Heart left ventricle (tissue), 16 donors: ENCODE measurements around the gene ORAI2. TPM values are rescaled to one million over a fixed set of nuclear protein-coding genes. Genes with fewer than 3 reads are reported as not detected.

Source experiments
- ATAC-seq, 4 donors: fragments of 200-7000 bp; cut with Tn5 transposase; one replicate each; pipeline ENCODE4 v1.9.1; 2020 to 2022; ENCODE audit warnings: moderate library complexity in 4 of 4, mild to moderate bottlenecking in 3 of 4, moderate number of reproducible peaks in 1 of 4
- DNase-seq, 5 donors: peaks; one replicate each; pipeline ENCODE4 v3.0.0-alpha.2; 2020
- H3K27ac ChIP-seq, 12 donors: fragments of 200-600 bp; sonication (generic) in 4 of 12; one replicate each; pipeline versions ENCODE4 v1.5.0 to v1.8.0; 2016 to 2022; ENCODE audit warnings: mild to moderate bottlenecking in 2 of 12
- H3K27me3 ChIP-seq, 9 donors: fragments of 200-600 bp; sonication (generic) in 2 of 9; one replicate each; pipeline versions ENCODE4 v1.5.1 to v1.8.0; 2016 to 2022; ENCODE audit warnings: mild to moderate bottlenecking in 3 of 9
- H3K36me3 ChIP-seq, 9 donors: fragments of 200-600 bp; sonication (generic) in 2 of 9; one replicate each; pipeline versions ENCODE4 v1.5.0 to v1.8.0; 2018 to 2022; ENCODE audit warnings: mild to moderate bottlenecking in 2 of 9
- H3K4me1 ChIP-seq, 12 donors: fragments of 200-600 bp; sonication (generic) in 4 of 12; one replicate each; pipeline versions ENCODE4 v1.5.0 to v1.8.0; 2016 to 2022; ENCODE audit warnings: mild to moderate bottlenecking in 3 of 12
- H3K4me3 ChIP-seq, 12 donors: fragments of 200-600 bp; sonication (generic) in 4 of 12; one replicate each; pipeline versions ENCODE4 v1.5.0 to v1.8.0; 2017 to 2022; ENCODE audit warnings: mild to moderate bottlenecking in 9 of 12, moderate library complexity in 4 of 12
- H3K9me3 ChIP-seq, 12 donors: fragments of 200-600 bp; sonication (generic) in 4 of 12; one replicate each; pipeline versions ENCODE4 v1.5.0 to v1.8.0; 2016 to 2022; ENCODE audit warnings: mild to moderate bottlenecking in 1 of 12
- CTCF ChIP-seq, 12 donors: fragments of 200-600 bp; sonication (generic) in 4 of 12; IDR thresholded peaks; one replicate each; pipeline versions ENCODE4 v1.5.0 to v1.8.0; 2018 to 2022; ENCODE audit warnings: antibody characterized with exemption in 12 of 12, mild to moderate bottlenecking in 5 of 12
- POLR2A ChIP-seq, 2 donors: fragments of 450-650 bp; IDR thresholded peaks; one replicate each; pipeline ENCODE4 v1.6.1; 2017; ENCODE audit warnings: antibody characterized with exemption in 2 of 2, mild to moderate bottlenecking in 2 of 2, moderate library complexity in 2 of 2
- WGBS, 4 donors: extraction: QIAGEN DNeasy Blood & Tissue Kit in 2 of 4; methylation state at CpG; one replicate each; pipeline versions ENCODE4 v1.1.5 to v1.1.7; 2013 to 2018; 5-methylcytosine and 5-hydroxymethylcytosine counted together
- intact Hi-C, 10 donors: fragments of 100-400 bp; cut with DNase I; formaldehyde crosslinking; loops; one replicate each; pipeline versions ENCODE4 v1.11.1 to v1.14.2; 2022
- polyA plus RNA-seq, 2 donors: library from polyadenylated mRNA; stranded (reverse); fragments of 200-250 nt; gene quantifications; one replicate each; pipeline ENCODE4 v1.2.3, GENCODE V29; 2013
- total RNA-seq, 9 donors: library from RNA; depleted of rRNA in 2 of 9; stranded (reverse); fragments of >200 nt in 2 of 9; fragmentation: NEBNext Ultra II Directional in 3 of 9; extraction: Animal tissue kit (Norgen Biotek cat#: 25700) in 3 of 9; gene quantifications; one replicate each; pipeline versions ENCODE4 v1.1.0 to v1.2.4, GENCODE V29; 2016 to 2023
- donor health status: ischemic (EF 13 %, LVEDD 7.1; RV severe dilation, severe dysfunction).
- donor health status: healthy with polysubstance abuse.
- donor health status: DM: no; HTN: yes; CAD: no.
- donor health status: DM: no; HTN: no; CAD: no.
- donor health status: ischemic (EF 25% LVEDD 6.9; RV normal size, moderate dysfunction).
- donor health status: ischemic (EF 25% LVEDD 5.7; RV mildly dilated, moderate dysfunction).
- donor health status: healthy.
- donor health status: DM: yes; HTN: yes; CAD: no.
- donor health status: ischemic (EF 35%, LVEDD 5.7; RV mildly dilated, moderate dysfunction).
- donor health status: nonischemic (EF 11% LVEDD 7.7; RV severe dilation, severe dysfunction).
- donor health status: DM: yes; HTN: yes; CAD: no.
- donor health status: PGD.
- donor health status: ischemic (EF 29% LVEDD 5.4; RV normal size, mild dysfunction).
- donor health status: nonischemic (EF 23%, LVEDD 6.1; RV moderate dilation, normal function).

Gene ORAI2
- total and polyA plus RNA-seq, 11 donors, result 1.1 to 22.0 (median 4.8) TPM

DNA sequence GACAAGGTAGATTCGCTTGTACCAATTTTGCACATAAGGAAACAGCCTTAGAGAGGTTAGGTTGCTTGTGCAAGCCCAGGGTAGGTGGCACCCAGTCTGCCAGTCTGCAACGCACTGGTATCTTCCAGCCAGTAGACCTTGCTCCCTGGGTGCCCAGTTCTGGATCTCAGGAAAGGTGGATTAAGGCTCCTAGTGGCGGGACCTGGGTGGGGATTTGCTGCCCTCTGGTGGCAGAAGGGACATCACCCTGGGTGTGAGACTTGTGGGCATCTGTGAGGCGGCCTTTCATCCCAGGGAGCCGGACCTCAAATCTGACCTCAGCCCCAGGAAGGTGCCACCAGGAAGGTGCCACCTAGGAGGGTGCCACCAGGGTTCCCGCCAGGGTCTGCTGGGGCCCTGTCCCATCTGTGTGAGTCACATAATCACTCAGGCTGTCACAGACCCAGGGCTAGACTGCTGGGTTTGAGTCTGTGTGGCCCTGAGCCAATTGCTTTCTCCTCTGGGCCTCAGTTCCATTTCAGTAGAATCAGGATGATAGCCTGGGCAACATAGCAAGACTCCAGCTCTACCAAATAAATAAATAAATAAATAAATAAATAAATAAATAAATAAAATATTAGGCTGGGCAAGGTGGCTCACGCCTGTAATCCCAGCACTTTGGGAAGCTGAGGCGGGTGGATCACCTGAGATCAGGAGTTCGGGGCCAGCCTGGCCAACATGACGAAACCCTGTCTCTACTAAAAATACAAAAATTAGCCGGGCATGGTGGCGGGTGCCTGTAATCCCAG lies 42.5 kb upstream of the ORAI2 start:
- DNase-seq (peak; percentile 76 to 90 (median 82)), ATAC-seq (peak; percentile 51 to 85 (median 82))
- no peak overlapping the region for H3K27ac ChIP-seq
- no peak for TF ChIP-seq POLR2A (IDR thresholded peaks at IDR 0.05)
- peak; percentile 85 to 95 (median 91) for TF ChIP-seq CTCF (IDR thresholded peaks at IDR 0.05)
- intact Hi-C loops, result loop anchor here in 9 of 10 donors (1.0 to 5.0 kb wide), 4 partner anchors 104 to 844 kb away; partner anchors contain the start of gene SH2B2 (in 1 of the 9)
- WGBS, 4 donors, result 65 to 73% (median 70%) methylated on average over 11 to 12 of the region's 12 CpGs
- no peaks in the 10 kb centered on the region for H3K27me3 ChIP-seq
- peaks cover 0 to 11% (median 4%) of the 10 kb centered on the region in 12 donors for H3K4me1 ChIP-seq
- H3K9me3 ChIP-seq, result no peaks in the 10 kb centered on the region
- peaks cover 0 to 33% (median 24%) of the 10 kb centered on the region in 9 donors for H3K36me3 ChIP-seq
- H3K4me3 ChIP-seq, result no peak overlapping the region

GRCh38 chr7:102392330-102392729 lies 41.0 kb upstream of the ORAI2 start:
- DNase-seq, result no peak
- Histone ChIP-seq H3K27me3 (no peaks in the 10 kb centered on the region), H3K27ac (no peak overlapping the region), H3K9me3 (no peaks in the 10 kb centered on the region), H3K4me1 (peaks cover 0 to 16% (median 8%) of the 10 kb centered on the region in 12 donors), H3K36me3 (peaks cover 0 to 24% (median 13%) of the 10 kb centered on the region in 9 donors), H3K4me3 (no peak overlapping the region)
- TF ChIP-seq CTCF (IDR thresholded peaks at IDR 0.05) (no peak), POLR2A (IDR thresholded peaks at IDR 0.05) (no peak)
- ATAC-seq, result no peak
- intact Hi-C loops, result loop anchor here in 1 of 10 donors (2.0 to 5.0 kb wide), 2 partner anchors 114 to 845 kb away; no protein-coding TSS in a partner anchor
- WGBS, 4 donors, result 77 to 95% (median 93%) methylated on average over 1 of the region's 1 CpG

GRCh38 chr7:102393467-102393866 lies 39.9 kb upstream of the ORAI2 start:
- intact Hi-C loops, result loop anchor here in 1 of 10 donors (2.0 to 5.0 kb wide), 2 partner anchors 115 to 846 kb away; no protein-coding TSS in a partner anchor
- H3K9me3 ChIP-seq, result no peaks in the 10 kb centered on the region
- no peaks in the 10 kb centered on the region for H3K27me3 ChIP-seq
- H3K27ac ChIP-seq, result no peak overlapping the region
- peaks cover 0 to 21% (median 10%) of the 10 kb centered on the region in 12 donors for H3K4me1 ChIP-seq
- no peak for TF ChIP-seq CTCF (IDR thresholded peaks at IDR 0.05)
- no peak for TF ChIP-seq POLR2A (IDR thresholded peaks at IDR 0.05)
- DNase-seq (no peak), ATAC-seq (no peak)
- WGBS, 4 donors, result 82 to 87% (median 86%) methylated on average over 9 of the region's 9 CpGs
- no peak overlapping the region for H3K4me3 ChIP-seq
- peaks cover 0 to 24% (median 13%) of the 10 kb centered on the region in 9 donors for H3K36me3 ChIP-seq

DNA sequence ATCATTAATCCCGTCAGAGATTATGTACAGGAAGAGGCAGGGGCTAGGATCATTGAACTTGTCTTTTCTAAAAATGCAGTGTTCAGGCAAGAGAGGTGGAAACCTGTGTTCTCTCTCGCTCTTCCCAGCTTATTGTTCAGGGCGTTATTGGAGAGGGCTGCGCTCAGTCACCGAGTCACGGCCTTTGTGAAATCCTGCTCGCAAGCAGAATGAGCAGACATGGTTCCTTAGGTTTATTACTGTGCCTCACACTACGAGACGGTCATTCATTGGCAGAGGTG lies 37.8 kb upstream of the ORAI2 start:
- ATAC-seq, result no peak
- Histone ChIP-seq H3K27me3 (no peaks in the 10 kb centered on the region), H3K4me3 (peak overlapping the region; percentile 66 to 97 (median 84)), H3K27ac (peak overlapping the region; percentile 51 to 90 (median 84)), H3K36me3 (peaks cover 0 to 39% (median 30%) of the 10 kb centered on the region in 9 donors), H3K9me3 (no peaks in the 10 kb centered on the region), H3K4me1 (peaks cover 0 to 22% (median 10%) of the 10 kb centered on the region in 12 donors)
- WGBS, 4 donors, result 13 to 17% (median 15%) methylated on average over 9 of the region's 9 CpGs
- intact Hi-C loops, result no loop called here
- TF ChIP-seq POLR2A (IDR thresholded peaks at IDR 0.05), result no peak
- no peak for TF ChIP-seq CTCF (IDR thresholded peaks at IDR 0.05)
- DNase-seq, result no peak
